G401.6 (cell line): ENCODE data around the gene SLC27A3.

Experiments used
- FAIRE-seq: peaks from 2 replicates; lab custom pipeline; 2012; peaks lifted over from hg19 to GRCh38; lab: Jason Lieb, UNC

The SLC27A3 gene

GRCh38 chr1:153799566-153800465, 24.6 kb downstream of the SLC27A3 start:
- FAIRE-seq: no peak

- no peak for FAIRE-seq
Measured at GRCh38 chr1:153800516-153800915, 25.3 kb downstream of the SLC27A3 start.

GRCh38 chr1:153801028-153801625, 25.9 kb downstream of the SLC27A3 start:
- FAIRE-seq: no peak

- no peak for FAIRE-seq
Measured at GRCh38 chr1:153801786-153802697, 26.8 kb downstream of the SLC27A3 start.

- no peak for FAIRE-seq
Measured at GRCh38 chr1:153803470-153804056, 28.4 kb downstream of the SLC27A3 start.

- no peak for FAIRE-seq
Measured at GRCh38 chr1:153804112-153804511, 28.9 kb downstream of the SLC27A3 start.

GRCh38 chr1:153805042-153805745, 30.0 kb downstream of the SLC27A3 start:
- FAIRE-seq: no peak

GRCh38 chr1:153805886-153806719, 30.9 kb downstream of the SLC27A3 start:
- FAIRE-seq: no peak

- FAIRE-seq: no peak
Measured at GRCh38 chr1:153816283-153816889, 41.2 kb downstream of the SLC27A3 start.

GRCh38 chr1:153818876-153819275, 43.7 kb downstream of the SLC27A3 start:
- no peak for FAIRE-seq

GRCh38 chr1:153827168-153827964, 52.2 kb downstream of the SLC27A3 start:
- no peak for FAIRE-seq
